Ammon's horn (tissue), 1 donor: Measurements from ENCODE around the gene ID2.

Experiments used
- DNase-seq: peaks from one replicate; pipeline ENCODE4 v3.0.0-alpha.2; 2016; ENCODE audit warnings: low spot score

Gene ID2

DNA sequence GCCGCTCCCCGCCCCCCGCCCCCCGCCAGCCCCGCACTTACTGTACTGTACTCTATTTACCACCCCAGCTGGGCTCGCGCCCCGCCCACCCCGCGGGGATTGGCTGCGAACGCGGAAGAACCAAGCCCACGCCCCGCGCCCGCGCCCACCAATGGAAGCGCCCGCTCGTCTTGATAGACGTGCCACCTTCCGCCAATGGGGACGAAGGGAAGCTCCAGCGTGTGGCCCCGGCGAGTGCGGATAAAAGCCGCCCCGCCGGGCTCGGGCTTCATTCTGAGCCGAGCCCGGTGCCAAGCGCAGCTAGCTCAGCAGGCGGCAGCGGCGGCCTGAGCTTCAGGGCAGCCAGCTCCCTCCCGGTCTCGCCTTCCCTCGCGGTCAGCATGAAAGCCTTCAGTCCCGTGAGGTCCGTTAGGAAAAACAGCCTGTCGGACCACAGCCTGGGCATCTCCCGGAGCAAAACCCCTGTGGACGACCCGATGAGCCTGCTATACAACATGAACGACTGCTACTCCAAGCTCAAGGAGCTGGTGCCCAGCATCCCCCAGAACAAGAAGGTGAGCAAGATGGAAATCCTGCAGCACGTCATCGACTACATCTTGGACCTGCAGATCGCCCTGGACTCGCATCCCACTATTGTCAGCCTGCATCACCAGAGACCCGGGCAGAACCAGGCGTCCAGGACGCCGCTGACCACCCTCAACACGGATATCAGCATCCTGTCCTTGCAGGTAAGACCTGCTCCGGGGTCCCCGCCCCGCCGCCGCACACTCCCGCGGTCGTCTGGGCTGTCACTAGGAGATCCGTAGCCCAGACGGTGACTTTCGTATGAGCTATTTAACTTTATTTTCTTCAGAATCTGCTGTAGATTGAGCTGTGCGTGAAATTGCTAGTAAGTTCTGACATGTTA is at the start of gene ID2:
Gene ID2, plus strand, starts transcription at position 271 of the 907 bp plus-strand sequence. Its CDS starts 110 bp downstream, at position 381.
- DNase-seq: peak; percentile 99

DNA sequence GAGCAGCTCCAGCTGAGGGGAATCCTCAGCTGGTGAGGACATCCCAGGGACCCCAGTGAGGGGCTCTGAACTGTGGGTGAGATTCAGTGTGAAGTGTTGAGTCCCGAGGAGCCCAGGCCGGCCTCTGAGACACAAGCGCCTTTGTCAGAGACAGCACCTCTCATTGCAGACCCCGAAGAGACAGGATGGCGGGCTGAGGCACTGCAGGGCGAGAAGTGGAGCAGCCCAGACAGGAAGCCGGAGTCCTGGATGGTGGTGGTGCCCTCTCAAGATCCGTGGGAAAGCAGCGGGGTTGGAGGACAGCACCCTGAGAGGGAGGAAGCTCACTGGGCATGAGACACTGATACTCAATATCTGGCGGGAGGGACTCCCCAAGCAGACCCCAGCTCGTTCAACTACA is 49.1 kb upstream of the ID2 start:
- no peak for DNase-seq

DNA sequence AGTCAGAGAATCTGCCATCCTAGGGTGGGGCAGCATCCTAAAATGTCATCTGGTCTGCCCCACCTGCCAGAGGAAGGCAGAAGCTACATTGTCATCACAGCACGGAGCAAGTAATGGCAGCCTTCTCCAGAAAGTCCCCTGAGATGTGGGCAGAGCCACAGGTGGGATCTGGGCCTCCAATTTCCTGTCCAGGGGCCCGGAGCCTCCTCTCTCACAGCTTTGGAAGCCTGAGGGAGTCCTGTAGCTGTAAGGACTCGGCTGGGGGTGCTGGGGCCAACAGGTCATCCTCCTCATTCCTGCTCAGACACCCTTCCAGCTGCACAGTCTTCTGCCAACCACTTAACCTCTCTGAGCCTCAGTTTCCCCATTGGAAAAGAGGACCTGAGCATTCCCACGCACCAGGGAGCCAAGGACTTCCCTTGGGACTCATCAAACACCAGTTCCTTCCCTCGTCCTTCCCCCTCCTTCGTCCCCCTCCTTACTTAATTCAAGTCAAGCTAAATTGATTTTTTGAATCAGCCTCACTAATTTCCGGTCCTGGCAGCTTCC is 48.6 kb upstream of the ID2 start:
- no peak for DNase-seq

GRCh38 chr2:8633735-8634313 is 48.0 kb upstream of the ID2 start:
- no peak for DNase-seq

DNA sequence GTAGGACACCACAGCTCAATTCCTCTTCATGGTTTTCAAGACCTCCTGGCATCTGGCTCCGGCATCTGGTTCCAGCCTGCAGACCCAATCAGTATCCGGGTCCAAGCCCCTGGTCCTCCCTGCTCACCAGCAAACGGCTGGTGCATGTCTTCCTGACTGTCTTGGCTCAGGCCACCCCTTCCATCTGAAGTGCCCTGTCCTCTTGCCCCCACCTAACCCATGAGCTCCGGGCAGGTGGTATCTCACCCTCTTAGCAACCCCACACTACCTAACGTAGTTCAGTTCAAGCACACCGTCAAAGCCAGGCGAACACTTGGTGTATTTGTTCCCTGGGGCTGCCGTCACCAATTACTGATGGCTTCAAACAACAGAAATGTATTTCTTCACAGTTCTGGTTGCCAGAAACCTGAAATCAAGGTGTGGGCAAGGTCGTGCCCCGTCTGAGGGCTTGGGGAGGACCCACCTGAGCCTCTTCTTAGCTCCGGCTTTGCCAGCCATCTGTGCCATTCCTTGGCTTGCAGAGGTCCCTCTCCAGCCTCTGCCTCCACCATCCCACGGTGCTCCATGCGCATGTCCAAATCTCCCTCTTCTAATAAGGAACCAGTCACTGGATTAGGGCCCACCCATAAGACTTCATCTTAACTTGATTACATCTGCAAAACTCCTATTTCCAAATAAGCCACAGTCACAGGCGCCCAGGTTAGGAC is 47.2 kb upstream of the ID2 start:
- no peak for DNase-seq

- DNase-seq: no peak
These were observed 45.8 kb upstream of the ID2 start for GRCh38 chr2:8636041-8636491.

- DNase-seq: no peak
These were observed 44.9 kb upstream of the ID2 start for GRCh38 chr2:8636721-8637636.

DNA sequence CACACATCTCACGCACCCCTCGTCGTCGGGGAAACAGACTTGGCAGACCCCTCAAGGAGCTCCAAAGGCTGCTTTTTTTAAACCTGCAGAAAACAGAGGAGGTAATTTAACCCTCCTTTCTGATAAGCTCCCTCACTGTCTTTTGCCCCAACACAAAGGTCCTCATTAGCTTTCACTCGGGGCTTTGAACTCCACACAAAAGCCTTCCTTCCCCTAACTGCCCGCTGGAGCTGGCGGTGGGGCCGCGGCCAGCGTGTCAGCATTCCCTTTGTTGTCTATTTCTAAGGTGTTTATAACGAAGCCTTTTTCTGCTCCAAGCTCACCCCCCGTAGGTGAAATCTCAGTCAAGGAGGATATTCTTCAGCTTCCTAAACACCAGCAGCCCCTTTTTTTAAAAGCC is 43.5 kb upstream of the ID2 start:
- DNase-seq: no peak

GRCh38 chr2:8639122-8639635 is 42.7 kb upstream of the ID2 start:
- no peak for DNase-seq

GRCh38 chr2:8640498-8640897 is 41.4 kb upstream of the ID2 start:
- no peak for DNase-seq

DNA sequence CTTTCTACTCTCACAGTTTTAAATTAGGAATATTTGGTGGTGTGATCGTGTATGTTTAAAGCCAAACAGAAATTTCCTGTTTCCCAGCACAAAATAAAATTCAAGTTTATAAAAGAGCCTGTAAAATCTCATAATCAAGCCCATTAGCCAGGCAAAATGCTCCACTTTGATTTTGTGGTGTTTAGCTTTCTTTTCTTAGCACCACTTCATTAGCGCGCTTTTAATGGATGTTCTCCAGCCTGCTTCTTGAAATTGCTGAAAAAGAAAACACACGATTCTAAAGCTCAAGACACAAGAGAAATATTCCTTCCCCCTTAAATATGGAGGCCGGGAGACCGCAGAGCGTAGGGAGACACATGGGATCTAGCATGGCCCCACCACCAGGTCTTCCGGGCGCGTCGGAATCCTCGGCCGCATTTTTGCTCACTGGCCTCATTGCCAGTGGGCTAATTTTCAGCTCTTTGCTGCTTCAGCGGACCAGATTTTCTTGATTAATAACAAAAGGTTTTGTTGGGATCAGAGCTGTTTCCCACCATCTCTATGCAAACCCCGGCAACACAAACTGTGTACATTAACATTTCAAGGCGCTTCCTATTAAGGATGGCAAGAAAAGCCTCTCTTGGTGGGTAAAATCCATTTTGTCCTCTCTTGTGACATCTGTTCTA is 40.4 kb upstream of the ID2 start:
- DNase-seq: no peak

- DNase-seq: peak; percentile 56
These were observed 39.3 kb upstream of the ID2 start for GRCh38 chr2:8642366-8643068.

- no peak for DNase-seq
These were observed 38.4 kb upstream of the ID2 start for GRCh38 chr2:8643250-8643995.

GRCh38 chr2:8643996-8644356 is 37.9 kb upstream of the ID2 start:
- DNase-seq: no peak

- no peak for DNase-seq
These were observed 37.2 kb upstream of the ID2 start for GRCh38 chr2:8644605-8645175.

GRCh38 chr2:8645176-8645831 is 36.6 kb upstream of the ID2 start:
- no peak for DNase-seq

GRCh38 chr2:8646731-8647461 is 35.0 kb upstream of the ID2 start:
- no peak for DNase-seq

- DNase-seq: no peak
These were observed 34.4 kb upstream of the ID2 start for GRCh38 chr2:8647462-8647857.
